HG03442 (cell line): Measurements from ENCODE around the gene PLPP3.

Experiments used
- ATAC-seq: cut with Tn5 transposase; IDR thresholded peaks from one replicate; pipeline ENCODE4 v1.9.1; 2021; ENCODE audit warnings: mild to moderate bottlenecking, moderate library complexity; ENCODE audit not compliant: unreplicated experiment

PLPP3 gene

DNA sequence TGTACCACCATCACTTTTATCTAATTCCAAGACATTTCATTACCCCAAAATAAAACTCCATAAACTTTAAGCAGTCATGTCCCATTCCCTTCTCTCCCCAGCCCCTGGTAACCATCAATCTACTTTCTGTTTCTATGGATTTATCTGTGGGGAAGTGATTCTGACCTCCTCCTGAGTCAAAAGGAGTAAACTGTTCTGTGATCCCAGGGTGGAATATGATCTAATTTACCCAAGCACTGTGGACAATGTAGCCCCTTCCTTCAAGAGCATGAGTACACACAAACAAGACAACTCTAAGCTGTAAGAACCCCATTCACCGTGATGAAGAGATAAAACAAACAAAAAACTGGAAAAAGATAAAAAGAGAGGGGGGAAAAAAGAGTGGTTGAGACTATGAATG, 77.9 kb downstream of the PLPP3 start:
- ATAC-seq, result no peak

DNA sequence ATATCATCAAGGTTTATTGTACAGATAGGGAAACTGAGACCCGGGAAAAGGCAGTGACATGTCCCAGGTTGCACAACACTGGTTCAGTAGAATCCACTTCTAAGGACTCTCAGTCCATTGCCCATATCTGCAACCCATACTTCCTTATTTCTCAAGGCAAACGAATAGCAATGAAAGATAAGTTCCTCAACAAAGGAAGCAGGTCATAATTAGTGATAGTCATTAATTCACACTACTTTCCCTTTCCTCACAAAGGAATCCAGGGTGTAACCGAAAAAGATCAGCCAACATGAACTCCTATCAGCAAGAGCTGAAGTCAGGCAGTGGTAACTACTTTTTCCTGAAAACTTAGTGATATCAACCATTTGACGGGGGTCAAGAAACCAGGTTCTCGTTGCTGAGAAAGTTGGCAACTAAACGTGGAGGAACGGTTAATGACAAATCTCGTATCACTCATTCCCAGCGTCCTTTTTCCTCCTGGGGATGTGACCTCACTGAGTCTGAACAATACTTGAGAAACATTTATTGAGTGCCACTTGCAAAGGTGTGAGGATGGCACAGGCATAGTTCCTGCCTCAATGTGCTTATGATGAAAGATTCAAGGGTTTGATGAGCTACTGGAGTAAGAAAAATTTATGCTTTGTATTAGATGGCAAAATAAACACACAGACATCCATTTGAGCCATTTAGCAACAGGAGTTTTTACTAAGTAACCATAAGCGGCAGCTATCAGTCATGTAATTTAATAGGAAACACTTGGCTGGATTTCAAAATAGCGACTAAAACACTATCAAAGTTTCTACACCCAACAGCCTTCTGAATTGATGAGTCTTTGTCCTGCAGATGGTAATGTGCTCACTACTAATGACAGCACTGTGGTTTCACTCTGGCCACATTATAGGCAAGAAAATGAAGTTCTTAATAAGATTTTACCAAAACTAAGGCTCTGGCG, 82.3 kb downstream of the PLPP3 start:
- ATAC-seq, result no peak

DNA sequence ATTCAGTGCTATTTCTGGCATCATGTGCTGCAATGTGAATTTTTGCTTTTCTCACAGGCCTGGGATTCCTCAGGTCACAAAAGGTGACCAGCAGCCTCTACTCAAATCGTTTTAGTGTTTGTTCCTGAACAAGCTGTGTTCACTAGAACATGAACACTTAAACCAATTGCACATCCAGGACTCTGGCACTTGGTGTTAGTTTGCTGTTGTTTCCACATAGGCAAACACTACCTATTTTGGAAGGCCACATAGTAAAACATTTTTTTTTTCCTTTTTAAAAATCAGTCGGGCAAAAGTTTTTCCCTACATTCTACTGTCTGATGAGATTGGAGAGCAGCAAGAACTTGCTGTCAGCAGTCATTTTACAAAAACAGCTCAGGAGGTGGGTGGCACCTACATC, 83.2 kb downstream of the PLPP3 start:
- ATAC-seq, result no peak

DNA sequence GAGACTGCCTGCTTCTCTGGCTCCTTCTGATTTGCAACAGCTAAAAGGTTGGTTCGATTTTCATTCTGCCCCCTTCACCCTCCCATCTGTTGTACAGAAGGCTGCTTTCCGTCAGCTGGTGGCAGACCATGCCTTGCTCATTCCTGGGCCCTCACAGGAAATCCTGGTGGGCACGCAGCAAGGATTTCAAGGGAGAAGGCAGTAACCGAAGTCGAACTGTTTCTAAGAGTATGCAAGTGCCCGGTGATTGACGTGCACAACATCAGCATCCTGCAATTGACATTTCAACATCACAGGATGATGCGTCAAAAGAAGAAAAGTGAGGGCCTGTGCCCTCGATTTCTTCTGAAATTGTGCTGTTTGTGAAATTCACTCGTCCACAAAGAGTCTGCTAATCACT, 83.8 kb downstream of the PLPP3 start:
- no peak for ATAC-seq

DNA sequence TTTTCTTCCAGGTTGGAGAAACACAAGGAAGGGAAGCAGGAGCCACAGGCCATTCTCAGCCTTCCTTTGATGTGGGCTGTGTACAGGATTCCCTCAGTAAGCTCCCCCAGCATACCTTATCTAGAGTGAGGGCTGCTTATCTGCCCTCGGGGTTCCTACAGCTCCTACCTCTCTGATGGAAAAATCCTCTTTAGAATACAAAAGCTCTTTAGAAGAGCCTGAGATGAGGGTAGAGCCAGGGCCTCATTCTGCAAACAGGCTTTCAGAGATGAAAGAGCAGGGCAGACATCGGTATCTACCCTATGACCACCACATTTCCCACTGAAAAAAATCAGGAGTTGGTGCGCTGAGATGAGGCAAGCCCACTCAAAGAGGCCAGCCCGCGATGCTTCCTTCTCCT, 85.1 kb downstream of the PLPP3 start:
- ATAC-seq, result no peak

DNA sequence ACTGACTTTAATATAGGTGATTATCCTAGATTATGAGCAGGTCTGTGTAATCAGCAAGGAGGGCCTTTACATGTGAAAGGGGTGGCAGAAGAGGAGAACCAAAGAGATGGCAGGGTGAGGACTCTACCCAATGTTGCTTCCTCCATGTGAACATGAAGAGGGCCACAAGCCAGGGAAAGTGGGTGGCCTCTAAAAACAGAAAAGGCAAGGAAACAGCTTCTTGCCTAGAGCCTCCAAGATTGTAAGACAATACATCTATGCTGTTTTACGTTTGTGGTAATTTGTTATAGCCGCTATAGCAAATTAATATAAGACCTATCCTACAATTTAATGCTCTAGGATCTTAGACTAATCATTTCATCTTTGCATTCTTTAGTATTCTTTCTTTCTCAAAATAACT, 85.5 kb downstream of the PLPP3 start:
- ATAC-seq, result no peak

DNA sequence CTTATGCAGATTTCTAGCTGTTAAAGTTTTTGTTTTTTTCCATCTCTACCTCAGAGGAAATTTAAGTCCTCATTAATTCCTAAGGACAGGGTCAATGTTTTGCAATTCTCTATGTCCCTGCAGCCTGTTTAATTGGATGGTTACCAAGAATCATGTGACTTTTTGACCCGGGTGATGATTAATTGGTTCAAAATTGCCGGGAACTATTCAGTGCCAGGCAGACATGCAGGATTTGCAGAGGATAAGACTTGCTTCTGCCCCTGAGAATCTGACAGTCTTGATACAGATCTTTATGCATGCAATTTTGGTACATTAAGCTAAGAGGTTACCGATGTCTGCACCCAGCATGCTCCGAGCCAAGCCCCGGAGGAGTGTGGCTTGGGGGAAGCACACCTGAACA, 87.9 kb downstream of the PLPP3 start:
- no peak for ATAC-seq

DNA sequence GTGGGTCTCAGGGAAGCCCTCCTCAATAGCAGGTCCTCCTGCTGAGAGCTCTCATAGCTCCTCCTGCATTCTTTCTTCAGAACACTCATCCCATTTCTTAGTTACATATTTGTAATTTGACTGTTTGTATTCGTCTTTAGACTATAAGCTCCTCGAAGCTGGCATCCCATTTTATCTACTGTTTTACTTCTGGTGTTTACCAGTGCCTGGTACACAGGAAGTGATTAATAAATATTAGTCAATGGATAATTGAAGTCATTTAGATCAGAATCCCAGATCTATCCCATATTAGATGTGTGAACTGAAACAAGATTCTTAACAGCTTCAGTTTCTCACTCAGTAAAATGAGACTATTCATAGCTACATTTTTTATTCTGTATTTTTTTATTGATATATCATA, 88.7 kb downstream of the PLPP3 start:
- no peak for ATAC-seq

DNA sequence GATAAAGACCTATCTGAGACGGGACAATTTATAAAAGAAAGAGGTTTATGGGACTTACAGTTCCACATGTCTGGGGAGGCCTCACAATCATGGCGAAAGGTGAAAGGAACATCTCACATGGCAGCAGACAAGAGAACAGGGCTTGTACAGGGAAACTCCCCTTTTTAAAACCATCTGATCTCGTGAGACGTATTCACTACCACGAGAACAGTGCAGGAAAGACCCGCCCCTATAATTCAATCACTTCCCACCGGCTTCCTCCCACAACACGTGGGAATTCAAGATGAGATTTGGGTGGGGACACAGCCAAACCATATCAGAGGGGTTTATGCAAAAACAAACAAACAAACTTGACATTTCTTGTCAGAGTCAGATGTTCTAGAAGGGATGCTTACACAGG, 89.7 kb downstream of the PLPP3 start:
- no peak for ATAC-seq

DNA sequence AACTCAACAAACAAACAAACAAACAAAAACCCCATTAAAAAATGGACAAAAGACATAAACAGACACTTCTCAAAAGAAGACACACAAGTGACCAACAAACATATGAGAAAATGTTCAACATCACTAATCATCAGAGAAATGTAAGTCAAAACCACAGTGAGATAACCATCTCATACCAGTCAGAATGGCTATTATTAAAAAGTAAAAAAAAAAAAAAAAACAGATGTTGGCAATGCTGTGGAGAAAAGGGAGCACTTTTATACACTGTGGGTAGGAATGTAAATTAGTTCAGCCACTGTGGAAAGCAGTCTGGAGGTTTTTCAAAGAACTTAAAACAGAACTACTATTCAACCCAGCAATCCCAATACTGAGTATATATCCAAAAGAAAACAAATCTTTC, 94.7 kb downstream of the PLPP3 start:
- ATAC-seq, result no peak

DNA sequence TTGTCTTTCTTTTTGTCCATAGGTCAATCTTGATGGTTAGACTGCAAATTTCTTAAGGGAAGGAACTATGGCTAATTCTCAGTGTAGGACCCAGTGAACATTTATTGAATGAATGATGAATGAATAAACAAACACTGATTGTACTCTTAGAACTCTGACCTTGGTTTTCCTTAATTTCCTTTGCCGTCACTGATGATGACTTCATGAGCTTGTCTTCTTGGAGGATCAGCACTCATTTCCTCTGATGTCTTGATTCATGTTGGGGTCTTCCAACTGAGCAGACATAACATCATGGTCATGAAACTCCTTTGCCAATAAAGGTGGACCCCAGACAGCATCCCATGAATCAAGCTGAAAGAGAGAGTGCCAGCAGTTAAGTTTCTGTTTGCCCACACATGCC, 96.3 kb downstream of the PLPP3 start:
- ATAC-seq, result no peak

DNA sequence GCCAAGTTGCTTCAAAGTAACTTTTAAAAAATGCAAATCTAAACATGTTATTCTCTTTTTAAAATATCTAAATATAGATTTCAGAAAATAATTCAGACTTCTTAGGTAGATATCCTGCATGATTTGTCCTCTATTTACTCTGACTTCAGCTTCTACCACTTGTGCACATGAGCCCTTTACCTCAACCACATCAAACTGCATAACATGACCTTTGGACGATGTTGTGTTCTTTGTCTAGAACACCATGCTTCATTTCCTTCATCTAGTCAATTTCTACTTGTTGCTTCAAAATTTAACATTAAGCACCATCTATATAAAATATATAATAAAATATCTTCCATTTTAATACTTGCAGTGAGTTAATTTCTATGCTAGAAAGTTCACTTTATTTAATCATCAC, 96.9 kb downstream of the PLPP3 start:
- ATAC-seq, result no peak

DNA sequence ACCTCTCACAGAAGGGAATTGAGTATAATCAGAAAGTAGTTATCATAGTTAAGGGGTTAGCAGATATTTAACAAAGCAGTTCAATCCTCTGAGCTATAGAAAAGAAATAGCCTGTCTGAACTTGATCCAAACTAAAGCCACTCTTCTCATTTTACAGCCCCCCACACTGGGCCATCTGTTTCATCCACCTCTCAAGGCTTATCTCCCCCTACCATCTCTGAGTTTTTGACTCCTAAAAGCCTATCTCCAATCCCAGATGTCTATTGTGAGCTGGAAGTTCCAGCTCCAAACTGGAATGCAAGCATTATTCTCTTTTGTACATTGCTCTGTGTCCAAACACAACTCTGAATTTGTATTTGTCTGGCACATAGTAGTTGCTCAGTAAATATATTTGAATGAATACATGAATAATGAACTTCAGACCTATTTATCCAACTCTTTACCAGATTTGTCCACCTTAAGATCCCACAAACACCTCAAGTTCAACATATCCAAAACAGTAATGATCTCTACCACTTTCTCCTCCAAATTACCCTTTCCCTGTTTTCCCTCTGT, 98.1 kb downstream of the PLPP3 start:
- ATAC-seq, result no peak

DNA sequence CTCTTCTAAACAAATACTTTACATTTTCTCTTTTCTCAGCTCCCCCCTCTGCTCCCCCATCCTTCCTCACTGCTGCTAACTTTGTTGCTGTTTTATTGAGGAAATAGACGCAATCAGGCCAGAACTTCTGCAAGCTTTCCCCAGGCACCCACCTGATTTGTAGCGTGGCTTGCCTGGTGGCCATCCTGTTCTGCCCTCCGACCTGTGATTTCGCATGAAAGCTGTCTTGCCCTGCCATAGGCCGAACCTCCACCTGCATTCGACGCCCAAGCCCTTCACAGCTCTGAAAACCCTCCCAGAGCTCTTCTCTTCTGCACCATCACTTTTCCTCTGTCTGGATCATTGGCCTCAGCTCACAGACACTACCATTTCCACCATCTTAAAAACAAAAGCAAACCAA, 100.6 kb downstream of the PLPP3 start:
- ATAC-seq, result no peak

DNA sequence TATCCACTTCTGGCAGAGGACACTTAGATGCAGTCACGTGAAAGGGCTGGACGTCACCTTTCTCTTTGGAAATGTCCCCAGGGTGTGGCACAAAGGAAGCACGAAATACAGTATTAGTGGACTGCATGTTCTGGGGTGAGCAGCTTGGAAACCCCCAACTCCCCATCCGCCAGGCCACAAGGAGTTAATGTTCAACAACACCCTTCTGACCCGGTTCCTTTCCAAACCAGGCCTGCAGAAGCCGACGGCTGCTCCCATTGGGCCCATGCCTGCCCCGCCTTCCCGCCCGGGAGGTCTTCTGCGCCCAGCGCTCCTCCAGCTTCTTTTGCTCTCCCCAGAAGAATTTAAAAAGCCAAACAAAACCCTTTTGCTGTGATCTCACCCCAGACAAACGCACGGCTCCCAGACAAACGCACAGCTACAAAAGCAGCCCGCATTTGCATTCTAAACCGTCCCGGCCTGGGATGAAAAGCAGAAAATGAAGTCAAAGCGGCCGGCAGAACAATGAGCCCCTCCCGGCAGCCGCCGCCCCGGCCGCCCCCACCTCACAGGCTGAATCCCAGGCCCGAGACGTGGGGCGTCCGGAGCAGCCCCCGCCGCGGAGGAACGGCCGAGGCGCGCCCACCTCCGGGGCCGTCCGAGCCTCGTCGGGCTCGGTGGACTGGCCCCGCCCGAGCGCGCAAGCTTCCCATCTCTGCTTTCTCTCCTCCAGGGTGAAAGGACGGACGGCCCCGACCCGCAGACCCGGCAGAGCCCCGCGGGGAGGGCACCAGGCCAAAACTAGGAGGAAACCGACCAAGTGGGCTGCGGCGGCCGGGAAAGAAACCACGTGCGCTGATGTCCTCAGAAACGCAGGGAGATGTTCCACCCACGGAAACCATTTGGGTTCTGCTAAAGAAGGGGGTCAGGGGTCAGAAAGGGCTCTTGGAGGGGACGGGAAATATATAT, 101.9 kb downstream of the PLPP3 start:
- ATAC-seq, result no peak

DNA sequence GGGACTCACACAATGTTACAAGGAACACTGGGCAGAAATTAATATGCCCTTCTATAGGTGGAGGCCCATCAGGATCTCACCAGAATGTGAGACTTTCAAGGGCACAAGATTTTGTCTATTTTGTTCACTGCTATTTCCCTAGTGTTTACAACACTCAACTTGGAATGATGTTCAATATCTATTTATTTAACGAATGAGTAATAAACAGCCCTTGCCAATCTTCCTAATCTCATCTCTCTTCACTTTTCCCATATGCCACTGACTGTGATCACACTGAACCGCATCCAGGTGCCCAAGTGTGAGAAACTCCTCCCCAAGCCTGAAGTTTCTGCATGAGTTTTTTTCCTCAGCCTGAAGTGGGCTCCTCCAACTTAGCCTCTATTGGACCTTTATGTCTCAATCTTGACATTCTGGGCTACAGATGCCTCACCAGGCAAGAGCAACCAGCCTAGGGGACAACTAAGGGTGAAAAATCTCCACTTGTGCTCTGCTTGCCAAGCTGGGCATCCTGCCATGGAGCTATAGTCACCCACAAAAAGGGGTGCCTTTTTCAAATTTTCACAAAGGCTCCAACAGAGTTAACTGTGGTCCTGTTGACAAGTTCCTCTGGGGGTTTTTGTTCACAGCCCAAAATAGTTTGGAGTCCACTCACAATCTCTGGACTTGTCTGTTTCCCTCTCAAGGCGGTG, 105.6 kb downstream of the PLPP3 start:
- no peak for ATAC-seq

DNA sequence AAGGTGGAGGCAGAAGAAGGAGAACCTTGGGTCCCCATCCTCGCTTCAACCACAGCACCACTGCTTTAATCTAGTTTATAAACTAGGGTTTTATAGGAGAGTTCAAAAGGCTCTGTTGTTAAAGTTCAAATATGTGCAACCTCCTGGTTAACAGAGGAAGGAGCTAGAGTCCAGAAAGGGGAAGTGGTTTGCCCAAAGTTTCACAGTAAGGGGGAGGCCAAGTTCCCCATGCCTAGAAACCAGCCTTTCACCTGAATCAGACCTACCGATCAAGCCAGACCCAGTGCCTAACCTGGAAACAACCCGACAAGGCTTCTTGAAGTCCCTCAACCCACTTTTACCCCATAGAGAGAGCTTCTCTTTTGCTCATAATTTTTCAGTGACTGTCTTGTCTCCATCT, 106.5 kb downstream of the PLPP3 start:
- peak; percentile 74 for ATAC-seq

DNA sequence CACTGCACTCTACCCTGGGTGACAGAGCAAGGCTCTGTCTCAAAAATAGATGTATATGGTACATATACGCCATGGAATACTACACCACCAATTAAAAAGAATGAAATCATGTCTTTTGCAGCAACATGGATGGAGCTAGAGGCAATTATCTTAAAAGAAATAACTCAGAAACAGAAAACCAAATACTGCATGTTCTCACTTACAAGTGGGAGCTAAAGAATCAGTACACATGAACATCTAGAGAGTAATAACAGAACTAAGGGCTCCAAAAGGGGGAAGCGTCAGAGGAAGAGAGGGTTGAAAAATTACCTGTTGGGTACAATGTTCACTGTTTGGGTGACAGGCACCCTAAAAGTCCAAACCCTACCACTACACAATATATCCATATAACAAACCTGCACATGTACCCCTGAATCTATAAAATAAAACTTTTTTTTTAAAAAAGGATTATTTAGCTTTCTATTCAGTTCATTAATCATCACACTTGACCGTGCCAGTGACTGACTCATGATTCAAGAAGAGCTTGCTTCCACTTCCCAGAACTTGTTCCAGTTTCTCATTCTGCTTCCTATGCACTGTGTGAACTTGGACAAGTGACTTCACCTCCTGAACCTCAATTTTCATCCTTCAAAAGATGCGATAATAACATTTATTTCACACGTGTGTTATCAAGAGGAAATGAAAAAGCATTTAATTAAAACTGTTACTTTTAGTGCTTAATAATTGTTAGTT, 109.6 kb downstream of the PLPP3 start:
- no peak for ATAC-seq

DNA sequence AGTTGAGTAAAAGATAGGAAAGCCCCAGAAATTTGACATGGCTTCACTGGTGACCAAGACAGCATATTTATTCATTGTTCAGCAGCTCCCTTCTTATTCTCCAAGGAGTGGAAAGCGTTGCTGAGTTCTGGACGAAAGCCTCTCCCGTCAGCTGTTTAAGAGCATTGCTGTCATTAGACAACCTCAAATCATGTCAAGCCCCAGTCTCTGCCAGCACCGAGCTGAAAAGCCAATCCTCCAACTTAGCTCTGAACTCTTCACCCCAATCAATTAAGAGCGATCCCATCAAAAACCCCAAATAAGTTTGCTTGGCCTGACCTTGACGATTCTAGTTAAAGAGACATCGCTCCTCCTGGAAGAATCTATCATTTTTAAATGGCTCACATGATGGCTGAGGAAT, 110.8 kb downstream of the PLPP3 start:
- no peak for ATAC-seq

DNA sequence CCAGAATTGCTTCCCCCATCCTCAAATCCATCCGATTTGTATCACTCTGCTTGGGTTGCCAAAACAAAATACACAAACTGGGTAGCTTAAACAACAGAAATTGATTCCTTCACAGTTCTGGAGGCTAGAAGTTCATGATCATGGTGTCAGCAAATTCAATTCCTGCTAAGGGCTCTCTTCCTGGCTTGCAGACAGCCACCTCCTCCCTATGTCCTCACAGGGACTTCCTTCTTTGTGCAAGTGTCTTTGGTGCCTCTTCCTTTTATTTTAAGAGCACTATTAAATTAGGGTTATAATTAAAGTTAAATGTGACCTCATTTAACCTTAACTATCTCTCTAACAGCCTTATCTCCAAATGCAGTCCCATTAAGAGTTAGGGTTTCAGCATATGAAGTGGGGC, 112.8 kb downstream of the PLPP3 start:
- no peak for ATAC-seq
